AG09309 (cell line): ENCODE results near the gene COL7A1.

Experiments used
- DNase-seq: peaks from one replicate; pipeline ENCODE4 v3.0.0-alpha.2; 2010; ENCODE audit warnings: low read depth
- H3K4me3 ChIP-seq: 2 replicates; pipeline ENCODE4 v1.5.1; 2011; ENCODE audit warnings: mild to moderate bottlenecking, low read depth, low read length, moderate library complexity; ENCODE audit not compliant: control insufficient read depth
- TF ChIP-seq, protein P1 (sequence below): IDR thresholded peaks from 2 replicates; pipeline ENCODE4 v1.5.1; 2011; ENCODE audit warnings: mild to moderate bottlenecking, low read depth, low read length, inconsistent platforms; ENCODE audit not compliant: insufficient read depth, control insufficient read depth; ENCODE audit errors: missing control alignments

COL7A1 gene

DNA sequence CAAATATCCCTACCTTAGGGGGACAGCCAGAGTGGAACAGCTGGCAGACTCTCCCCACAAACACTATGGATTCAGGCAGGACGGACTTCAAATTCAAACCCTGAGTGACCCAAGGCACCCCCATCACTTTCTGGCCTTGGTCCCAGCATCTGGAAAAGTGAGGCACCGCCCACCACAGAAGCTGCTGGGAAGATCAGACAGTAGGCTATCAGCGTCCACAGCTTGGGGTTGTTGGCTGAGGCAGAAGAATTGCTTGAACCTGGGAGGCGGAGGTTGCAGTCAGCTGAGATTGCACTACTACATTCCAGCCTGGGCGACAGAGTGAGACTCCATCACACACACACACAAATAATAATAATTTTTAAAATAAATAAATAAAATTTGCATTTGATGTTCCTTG lies 47.0 kb downstream of the COL7A1 start:
- H3K4me3 ChIP-seq, result no peak overlapping the region
- DNase-seq, result no peak
- TF ChIP-seq, protein P1, sequence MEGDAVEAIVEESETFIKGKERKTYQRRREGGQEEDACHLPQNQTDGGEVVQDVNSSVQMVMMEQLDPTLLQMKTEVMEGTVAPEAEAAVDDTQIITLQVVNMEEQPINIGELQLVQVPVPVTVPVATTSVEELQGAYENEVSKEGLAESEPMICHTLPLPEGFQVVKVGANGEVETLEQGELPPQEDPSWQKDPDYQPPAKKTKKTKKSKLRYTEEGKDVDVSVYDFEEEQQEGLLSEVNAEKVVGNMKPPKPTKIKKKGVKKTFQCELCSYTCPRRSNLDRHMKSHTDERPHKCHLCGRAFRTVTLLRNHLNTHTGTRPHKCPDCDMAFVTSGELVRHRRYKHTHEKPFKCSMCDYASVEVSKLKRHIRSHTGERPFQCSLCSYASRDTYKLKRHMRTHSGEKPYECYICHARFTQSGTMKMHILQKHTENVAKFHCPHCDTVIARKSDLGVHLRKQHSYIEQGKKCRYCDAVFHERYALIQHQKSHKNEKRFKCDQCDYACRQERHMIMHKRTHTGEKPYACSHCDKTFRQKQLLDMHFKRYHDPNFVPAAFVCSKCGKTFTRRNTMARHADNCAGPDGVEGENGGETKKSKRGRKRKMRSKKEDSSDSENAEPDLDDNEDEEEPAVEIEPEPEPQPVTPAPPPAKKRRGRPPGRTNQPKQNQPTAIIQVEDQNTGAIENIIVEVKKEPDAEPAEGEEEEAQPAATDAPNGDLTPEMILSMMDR, result no peak

DNA sequence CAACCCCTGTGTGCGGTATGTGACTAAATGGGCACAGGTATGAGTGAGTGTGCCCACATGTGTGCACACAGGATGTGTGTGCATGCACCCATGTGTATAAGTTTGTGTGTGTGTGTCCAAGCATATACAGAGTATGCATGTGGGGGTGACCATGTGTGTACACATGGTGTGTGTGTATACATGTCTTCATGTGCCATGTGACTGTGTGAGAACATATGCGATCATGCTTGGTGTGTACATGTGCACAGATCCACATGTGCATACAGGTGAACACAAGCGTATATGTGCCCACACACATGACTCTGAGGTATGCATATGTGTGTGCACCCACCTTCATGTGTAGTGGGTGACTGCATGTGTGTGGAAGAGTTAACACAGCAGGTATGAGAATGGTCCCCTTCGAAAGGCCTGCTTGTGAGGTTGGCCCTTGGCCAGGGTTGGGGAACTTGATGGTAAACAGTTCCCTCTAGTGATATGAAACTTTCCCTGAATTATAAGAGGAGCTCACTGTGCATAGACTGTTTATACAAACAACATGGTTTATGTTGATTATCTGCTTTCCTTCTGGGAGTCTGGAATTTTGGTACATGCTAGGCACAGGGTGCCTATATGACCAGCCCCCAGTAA lies 48.8 kb downstream of the COL7A1 start:
- no peak overlapping the region for H3K4me3 ChIP-seq
- TF ChIP-seq, protein P1, result no peak
- DNase-seq, result no peak

DNA sequence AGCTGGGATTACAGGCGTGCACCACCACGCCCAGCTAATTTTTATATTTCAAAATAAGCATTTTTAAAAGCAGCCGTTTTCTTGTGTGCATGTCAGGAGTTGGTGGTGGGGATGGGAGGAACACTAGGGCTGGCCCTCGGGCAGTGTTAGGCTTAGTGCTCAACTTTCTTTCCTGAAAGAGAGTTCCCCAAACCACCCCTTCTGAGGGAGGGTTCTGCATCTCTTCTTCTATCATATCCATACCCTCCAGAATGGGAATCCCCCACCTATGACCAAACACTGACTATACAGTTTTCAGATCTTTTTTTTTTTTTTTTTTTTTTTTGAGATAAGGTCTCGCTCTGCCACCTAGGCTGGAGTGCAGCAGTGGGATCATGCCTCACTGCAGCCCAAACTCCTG lies 51.0 kb downstream of the COL7A1 start:
- H3K4me3 ChIP-seq, result no peak overlapping the region
- DNase-seq, result no peak
- TF ChIP-seq, protein P1, result no peak

DNA sequence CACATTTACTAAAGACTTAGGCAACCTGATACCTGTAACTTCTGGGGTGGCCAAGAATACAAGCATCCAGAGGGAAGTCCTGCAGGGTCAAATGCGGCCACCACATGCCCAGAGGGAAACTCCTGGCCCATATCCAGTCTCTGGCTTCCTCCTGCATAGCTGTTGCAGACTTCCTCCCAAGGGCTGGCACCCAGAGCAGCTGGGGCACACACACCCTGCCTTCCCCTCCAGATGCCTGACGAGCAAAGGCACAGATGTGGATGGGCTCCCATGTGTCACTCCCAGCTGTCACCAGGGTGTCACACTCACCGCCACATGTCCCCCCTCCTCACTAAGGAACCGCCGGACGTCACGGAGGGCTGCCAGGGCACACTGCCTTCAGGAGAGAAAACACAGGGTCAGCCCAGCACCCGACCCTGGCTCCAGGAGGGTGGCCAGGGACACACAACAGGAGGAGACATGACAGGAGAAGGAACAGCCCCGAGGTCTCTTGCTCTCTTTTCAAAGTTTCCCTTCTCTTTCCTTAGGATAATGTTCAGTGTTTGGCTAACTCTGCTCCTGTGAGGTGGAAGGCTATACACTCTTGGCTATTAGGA lies 51.8 kb downstream of the COL7A1 start:
- no peak for DNase-seq
- TF ChIP-seq, protein P1, result no peak
- no peak overlapping the region for H3K4me3 ChIP-seq

DNA sequence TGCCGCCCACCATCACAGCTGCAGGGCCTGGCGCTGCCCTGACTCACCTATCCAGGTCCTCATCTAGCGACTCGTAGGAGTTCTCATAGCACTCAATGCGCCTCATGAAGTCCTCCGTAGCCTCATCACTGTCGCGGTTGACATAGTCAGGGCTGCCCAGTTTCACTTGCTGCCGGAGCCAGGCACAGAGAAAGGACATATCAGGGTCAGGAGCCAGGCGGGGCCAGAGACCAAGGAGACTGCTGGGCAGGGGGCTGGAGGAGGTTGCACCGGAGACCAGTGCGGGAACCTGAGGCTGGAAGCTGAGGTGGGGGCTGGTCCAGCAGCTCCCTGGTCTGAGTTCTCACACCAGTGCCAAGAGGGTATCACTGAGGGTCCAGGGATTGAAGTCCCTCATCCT lies 56.7 kb downstream of the COL7A1 start:
- H3K4me3 ChIP-seq, result no peak overlapping the region
- TF ChIP-seq, protein P1, result no peak
- no peak for DNase-seq

DNA sequence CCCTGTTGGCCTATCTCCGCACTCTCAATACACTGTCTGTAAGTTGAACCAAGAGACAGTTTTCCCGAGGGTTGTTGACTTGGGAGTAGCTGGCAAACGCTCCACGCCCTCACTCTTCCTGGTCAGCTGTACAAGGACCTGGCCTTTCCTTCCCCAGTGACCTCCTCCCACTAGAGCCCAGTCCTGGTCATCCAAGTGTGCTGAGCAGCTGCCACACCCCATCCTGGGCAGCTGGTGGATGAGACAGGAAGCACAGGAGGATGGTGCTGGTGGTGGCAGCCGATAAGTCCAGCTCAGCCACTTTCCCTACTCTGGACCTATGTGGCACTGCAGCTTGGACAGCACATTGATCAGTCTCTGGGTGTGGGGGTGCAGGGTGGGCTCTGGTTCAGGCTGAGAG lies 58.3 kb downstream of the COL7A1 start:
- TF ChIP-seq, protein P1, result no peak
- H3K4me3 ChIP-seq, result no peak overlapping the region
- no peak for DNase-seq
